Kidney (tissue), 14 donors: ENCODE measurements around the gene QRFP. TPM values are rescaled to one million over a fixed set of nuclear protein-coding genes. Genes with fewer than 3 reads are reported as not detected.
A peak's percentile ranks its signal among the peaks of the same experiment; 100 is the strongest.

Experiments used
- DNase-seq, 5 donors: peaks; one replicate each; pipeline ENCODE4 v3.0.0-alpha.2; 2013 to 2020
- FAIRE-seq: peaks from 2 replicates; lab custom pipeline; 2012; peaks lifted over from hg19 to GRCh38; lab: Jason Lieb, UNC
- H3K27ac ChIP-seq, 2 donors: one replicate each; pipeline ENCODE4 v1.7.0; 2013; ENCODE audit warnings: low read depth in 2 of 2, low read length in 2 of 2, inconsistent platforms in 1 of 2
- H3K27me3 ChIP-seq: one replicate; pipeline ENCODE4 v1.7.1; 2013; ENCODE audit warnings: low read length, inconsistent platforms; ENCODE audit not compliant: control insufficient read depth, insufficient read depth
- H3K36me3 ChIP-seq, 3 donors: one replicate each; pipeline versions ENCODE4 v1.7.0 to v1.7.1; 2013; ENCODE audit warnings: low read length in 3 of 3, control low read depth in 1 of 3, inconsistent platforms in 1 of 3; ENCODE audit not compliant: insufficient read depth in 3 of 3, control insufficient read depth in 2 of 3
- H3K4me1 ChIP-seq, 3 donors: one replicate each; pipeline versions ENCODE4 v1.7.0 to v1.7.1; 2013; ENCODE audit warnings: low read length in 3 of 3, inconsistent platforms in 1 of 3, low read depth in 1 of 3; ENCODE audit not compliant: control insufficient read depth in 2 of 3, insufficient read depth in 2 of 3
- H3K4me3 ChIP-seq, 3 donors: one replicate each; pipeline versions ENCODE4 v1.7.0 to v1.8.1; 2013; ENCODE audit warnings: low read length in 3 of 3, control low read depth in 1 of 3, inconsistent platforms in 1 of 3
- H3K9ac ChIP-seq, 3 donors: one replicate each; pipeline versions ENCODE4 v1.7.0 to v1.7.1; 2013; ENCODE audit warnings: low read length in 3 of 3, control low read depth in 1 of 3, inconsistent platforms in 1 of 3
- H3K9me3 ChIP-seq, 3 donors: one replicate each; pipeline versions ENCODE4 v1.7.0 to v1.7.1; 2013; ENCODE audit warnings: low read length in 3 of 3, control low read depth in 1 of 3, inconsistent platforms in 1 of 3; ENCODE audit not compliant: control insufficient read depth in 2 of 3, insufficient read depth in 1 of 3
- CTCF ChIP-seq: IDR thresholded peaks from 3 replicates; pipeline ENCODE4 v1.5.1; 2012; ENCODE audit warnings: mild to moderate bottlenecking, moderate library complexity, borderline replicate concordance; ENCODE audit not compliant: insufficient read depth; ENCODE audit errors: extremely low read depth
- intact Hi-C: fragments of 100-400 bp; cut with DNase I; formaldehyde crosslinking; loops from one replicate; pipeline ENCODE4 v1.11.1; 2022
- polyA plus RNA-seq: library from polyadenylated mRNA; stranded (reverse); fragments of 350-450 nt; fragmentation: Illumina TruSeq; extraction: RNeasy Lipid Tissue Mini Kit (QIAGEN cat#74804); gene quantifications from one replicate; pipeline ENCODE4 v1.2.3, GENCODE V29; 2014; ENCODE audit warnings: low read depth, low replicate concordance; ENCODE audit not compliant: insufficient read depth
- total RNA-seq: library from RNA; stranded (reverse); fragmentation: NEBNext Ultra II Directional; extraction: Animal tissue kit (Norgen Biotek cat#: 25700); gene quantifications from one replicate; pipeline ENCODE4 v1.2.1, GENCODE V29; 2021
- donor health status: control.
- donor health status: control.
- donor health status: control.
- donor health status: control.
- donor health status: control.
- donor health status: DM: yes; HTN: yes; CAD: no.
- donor health status: Normal renal cell carcinoma (clear cell type).

The QRFP gene
- total and polyA plus RNA-seq, 2 donors from 2014 or later = not detected

GRCh38 chr9:130847306-130848217 lies 49.0 kb downstream of the QRFP start:
- Histone ChIP-seq H3K4me3 (no peak overlapping the region), H3K9ac (peak overlapping the region in 1 of 3 donors; percentile 74), H3K27me3 (no peaks in the 10 kb centered on the region), H3K9me3 (no peaks in the 10 kb centered on the region), H3K27ac (peak overlapping the region; percentile 90), H3K4me1 (peaks cover 4 to 35% (median 19%) of the 10 kb centered on the region in 3 donors), H3K36me3 (no peaks in the 10 kb centered on the region)
- FAIRE-seq (peak; percentile 11), DNase-seq (peak in 2 of 5 donors; percentile 72 to 79)
- intact Hi-C loops = no loop called here
- TF ChIP-seq CTCF = no peak

- intact Hi-C loops = no loop called here
- Histone ChIP-seq H3K9ac (peak overlapping the region in 2 of 3 donors; percentile 12 to 74), H3K4me1 (peaks cover 4 to 40% (median 25%) of the 10 kb centered on the region in 3 donors), H3K4me3 (peak overlapping the region in 1 of 3 donors; percentile 8), H3K27me3 (no peaks in the 10 kb centered on the region), H3K9me3 (no peaks in the 10 kb centered on the region), H3K36me3 (no peaks in the 10 kb centered on the region), H3K27ac (peak overlapping the region; percentile 90)
- no peak for TF ChIP-seq CTCF
- DNase-seq (peak in 1 of 5 donors; percentile 79), FAIRE-seq (no peak)
Observed at GRCh38 chr9:130846487-130847305, 49.9 kb downstream of the QRFP start.

- H3K27me3 ChIP-seq = no peaks in the 10 kb centered on the region
- FAIRE-seq (no peak), DNase-seq (peak in 1 of 5 donors; percentile 84)
- no peaks in the 10 kb centered on the region for H3K9me3 ChIP-seq
- no peaks in the 10 kb centered on the region for H3K36me3 ChIP-seq
- peak overlapping the region; percentile 90 for H3K27ac ChIP-seq
- peak overlapping the region in 2 of 3 donors; percentile 12 to 74 for H3K9ac ChIP-seq
- peak overlapping the region in 1 of 3 donors; percentile 8 for H3K4me3 ChIP-seq
- intact Hi-C loops = no loop called here
- TF ChIP-seq CTCF = no peak
- peaks cover 4 to 40% (median 26%) of the 10 kb centered on the region in 3 donors for H3K4me1 ChIP-seq
Observed at GRCh38 chr9:130845901-130846481, 50.6 kb downstream of the QRFP start.
